GM19372 (cell line): Measurements from ENCODE around the gene UBB.

ENCODE experiments used
- ATAC-seq: cut with Tn5 transposase; IDR thresholded peaks from one replicate; pipeline ENCODE4 v1.9.1; 2021; ENCODE audit warnings: mild to moderate bottlenecking, low read depth, moderate library complexity; ENCODE audit not compliant: unreplicated experiment

The UBB gene

DNA sequence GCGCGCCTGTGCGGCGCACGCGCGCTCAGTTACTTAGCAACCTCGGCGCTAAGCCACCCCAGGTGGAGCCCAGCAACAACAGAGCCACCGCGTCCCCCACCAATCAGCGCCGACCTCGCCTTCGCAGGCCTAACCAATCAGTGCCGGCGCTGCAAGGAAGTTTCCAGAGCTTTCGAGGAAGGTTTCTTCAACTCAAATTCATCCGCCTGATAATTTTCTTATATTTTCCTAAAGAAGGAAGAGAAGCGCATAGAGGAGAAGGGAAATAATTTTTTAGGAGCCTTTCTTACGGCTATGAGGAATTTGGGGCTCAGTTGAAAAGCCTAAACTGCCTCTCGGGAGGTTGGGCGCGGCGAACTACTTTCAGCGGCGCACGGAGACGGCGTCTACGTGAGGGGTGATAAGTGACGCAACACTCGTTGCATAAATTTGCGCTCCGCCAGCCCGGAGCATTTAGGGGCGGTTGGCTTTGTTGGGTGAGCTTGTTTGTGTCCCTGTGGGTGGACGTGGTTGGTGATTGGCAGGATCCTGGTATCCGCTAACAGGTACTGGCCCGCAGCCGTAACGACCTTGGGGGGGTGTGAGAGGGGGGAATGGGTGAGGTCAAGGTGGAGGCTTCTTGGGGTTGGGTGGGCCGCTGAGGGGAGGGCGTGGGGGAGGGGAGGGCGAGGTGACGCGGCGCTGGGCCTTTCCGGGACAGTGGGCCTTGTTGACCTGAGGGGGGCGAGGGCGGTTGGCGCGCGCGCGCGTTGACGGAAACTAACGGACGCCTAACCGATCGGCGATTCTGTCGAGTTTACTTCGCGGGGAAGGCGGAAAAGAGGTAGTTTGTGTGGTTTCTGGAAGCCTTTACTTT, at the start of gene UBB:
TSS of gene UBB (plus strand) at position 452 of the 856 bp plus-strand sequence. CDS start 817 bp downstream, outside the sequence.
- peak; percentile 85 for ATAC-seq

DNA sequence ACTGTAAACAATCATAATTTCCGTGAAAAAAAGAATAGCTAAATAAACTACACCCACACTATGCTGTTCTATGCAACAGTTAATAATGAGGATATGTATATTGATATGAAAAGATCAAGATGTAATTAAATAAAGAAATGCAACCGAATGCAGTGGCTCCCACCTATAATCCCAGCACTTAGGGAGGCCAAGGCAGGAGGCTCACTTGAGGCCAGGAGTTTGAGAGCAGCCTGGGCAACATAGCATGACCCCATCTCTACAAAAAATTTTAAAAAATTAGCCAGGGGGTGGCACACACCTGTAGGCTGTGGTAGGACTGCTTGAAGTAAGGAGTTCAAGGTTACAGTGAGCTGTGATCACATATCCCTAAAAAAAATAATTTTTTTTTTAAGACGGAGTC, 42.5 kb upstream of the UBB start:
- no peak for ATAC-seq

DNA sequence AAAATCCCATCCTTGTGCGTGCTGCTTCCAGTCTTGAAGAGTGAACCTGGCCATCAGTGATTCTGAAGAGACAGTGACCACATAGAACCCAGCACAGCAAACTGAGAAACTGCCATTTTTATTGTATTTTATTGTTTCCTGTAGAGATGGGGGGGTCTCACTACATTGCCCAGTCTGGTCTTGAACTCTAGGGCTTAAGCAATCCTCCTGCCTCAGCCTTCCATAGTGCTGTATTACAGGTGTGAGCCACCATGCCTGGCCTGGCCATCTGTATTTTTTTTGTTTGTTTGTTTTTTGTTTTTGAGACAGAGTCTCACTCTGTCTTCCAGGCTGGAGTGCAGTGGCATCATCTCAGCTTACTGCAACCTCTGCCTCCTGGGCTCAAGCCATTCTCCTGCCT, 41.5 kb upstream of the UBB start:
- no peak for ATAC-seq

DNA sequence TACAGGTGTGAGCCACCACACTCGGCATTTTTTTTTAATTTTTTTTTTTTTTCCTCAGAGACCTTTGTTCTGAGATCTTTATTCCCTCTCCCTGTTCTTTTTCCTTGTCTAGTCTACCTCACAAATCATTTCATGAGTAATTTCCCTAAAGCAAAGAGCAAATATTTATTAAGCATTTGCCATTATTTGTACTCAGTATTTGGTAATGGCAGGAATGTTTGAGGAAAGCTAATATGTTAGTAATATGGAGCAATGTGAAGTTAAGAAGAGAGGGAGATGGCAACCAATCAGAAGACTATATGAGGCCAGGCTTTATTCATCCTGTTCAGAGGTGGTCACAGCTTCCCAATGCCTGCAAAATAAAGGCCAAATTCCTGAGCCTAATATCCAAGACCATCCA, 40.9 kb upstream of the UBB start:
- ATAC-seq: no peak

DNA sequence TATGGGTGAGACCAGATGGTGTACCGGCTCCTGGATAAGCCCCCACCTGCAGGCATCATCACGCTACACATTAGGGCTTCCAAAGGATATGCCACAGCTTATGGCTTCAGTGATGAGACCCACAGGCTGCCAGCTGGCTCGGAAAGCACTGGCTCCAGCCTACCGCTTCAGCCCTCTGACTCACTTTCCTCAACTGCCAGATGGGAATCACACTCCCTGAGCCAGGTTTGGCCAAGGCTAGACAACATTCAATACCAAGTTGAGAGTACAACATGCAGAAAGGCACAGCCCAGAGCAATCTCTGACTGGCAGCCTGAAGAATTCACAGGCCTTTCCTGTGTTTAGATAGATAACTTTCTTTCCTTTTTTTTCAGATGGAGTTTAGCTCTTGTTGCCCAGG, 37.9 kb upstream of the UBB start:
- ATAC-seq: no peak

DNA sequence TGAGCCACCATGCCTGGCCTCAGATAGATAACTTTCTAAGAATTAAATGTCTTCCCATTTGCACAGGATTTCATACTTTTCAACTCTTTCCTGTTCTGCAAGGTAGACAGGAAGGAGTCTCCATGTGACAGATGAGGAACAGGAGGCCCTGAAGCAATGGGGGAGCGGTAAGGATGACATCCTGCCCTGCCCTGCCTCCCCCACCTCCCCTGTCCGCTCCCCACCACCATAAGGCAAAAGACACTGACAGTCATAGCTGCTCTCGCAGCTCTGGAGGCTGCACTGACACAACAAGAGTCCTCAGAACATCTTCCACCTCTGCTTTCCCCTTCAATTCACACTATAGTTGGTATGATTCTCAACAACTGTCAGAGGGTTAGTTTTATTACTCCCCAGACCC, 37.3 kb upstream of the UBB start:
- ATAC-seq: no peak

DNA sequence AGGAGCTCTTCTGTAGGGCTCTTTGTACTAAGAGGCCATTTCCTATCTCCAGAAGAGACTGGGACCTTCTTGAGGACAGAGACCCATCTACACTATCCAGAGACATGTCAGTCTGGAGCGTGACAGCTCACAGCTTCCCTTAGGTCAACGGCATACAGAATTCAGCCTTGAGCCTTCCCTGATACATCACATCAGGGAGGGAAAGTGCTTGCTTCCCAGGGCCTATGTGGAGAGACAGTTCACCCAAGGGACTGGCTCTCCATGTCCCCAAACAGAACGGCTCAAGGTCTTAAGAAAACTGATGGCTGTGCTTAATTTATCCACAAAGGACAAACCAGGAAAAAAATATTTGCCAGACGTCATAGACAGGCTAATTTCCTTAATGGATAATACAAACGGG, 35.3 kb upstream of the UBB start:
- ATAC-seq: no peak

DNA sequence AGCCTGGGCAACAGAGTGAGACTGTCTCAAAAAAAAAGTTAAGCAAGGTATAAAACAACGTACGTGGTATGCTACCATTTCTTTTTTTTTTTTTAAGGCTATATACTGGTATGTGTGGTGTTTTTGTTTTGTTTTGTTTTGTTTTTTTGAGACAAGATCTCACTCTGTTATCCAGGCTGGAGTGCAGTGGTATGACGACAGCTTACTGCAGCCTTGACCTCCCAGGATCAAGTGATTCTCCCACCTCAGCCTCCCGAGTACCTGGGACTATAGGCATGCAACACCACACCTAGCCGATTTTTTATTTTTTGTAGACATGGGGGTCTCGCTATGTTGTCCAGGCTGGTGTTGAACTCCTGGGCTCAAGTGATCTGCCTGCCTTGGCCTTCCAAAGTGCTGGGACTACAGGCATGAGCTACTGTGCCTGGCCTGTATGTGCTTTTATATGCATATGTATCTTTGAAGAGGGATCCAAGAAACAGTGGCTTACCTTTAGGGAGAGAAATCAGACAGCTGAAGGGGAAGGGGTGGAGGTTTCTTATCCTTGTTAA, 34.1 kb upstream of the UBB start:
- ATAC-seq: no peak

DNA sequence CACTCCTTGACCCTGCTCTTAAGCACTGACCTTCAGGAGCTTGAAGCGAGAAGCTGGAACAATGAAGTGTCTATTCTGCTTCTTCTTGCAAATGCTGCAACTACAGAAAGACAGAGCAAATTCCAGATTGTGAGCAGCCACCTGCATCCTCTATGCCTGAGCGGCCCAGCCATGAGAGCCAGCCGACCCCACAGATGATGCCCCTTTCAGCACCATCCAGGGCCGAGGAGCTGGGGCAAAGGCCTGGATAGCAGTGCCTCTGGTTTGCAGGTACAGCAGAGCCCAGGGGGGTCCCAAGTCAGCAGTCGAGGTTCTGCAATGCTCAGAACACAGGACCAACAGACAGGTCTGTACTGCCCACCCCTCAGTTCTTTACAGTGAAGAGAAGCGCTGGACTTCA, 32.3 kb upstream of the UBB start:
- no peak for ATAC-seq

DNA sequence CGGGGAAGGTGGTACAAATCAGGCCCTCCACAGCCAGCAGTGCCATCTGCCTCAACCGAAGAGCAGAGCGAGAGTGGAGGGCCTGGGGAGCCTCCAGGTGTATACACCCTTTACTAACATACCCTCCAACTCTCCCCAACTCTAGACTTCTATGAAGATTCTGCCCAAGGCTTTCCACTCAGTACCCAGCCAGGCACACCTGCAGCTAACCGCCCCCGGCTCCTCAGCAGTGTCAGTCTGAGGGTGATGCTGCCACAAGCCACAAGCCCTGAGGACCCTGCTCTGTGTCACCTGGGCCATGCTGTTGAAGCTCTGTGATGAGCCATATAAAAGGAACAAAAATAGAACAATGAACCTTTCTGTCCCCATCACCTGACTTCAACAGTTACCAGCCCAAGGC, 31.5 kb upstream of the UBB start:
- no peak for ATAC-seq

DNA sequence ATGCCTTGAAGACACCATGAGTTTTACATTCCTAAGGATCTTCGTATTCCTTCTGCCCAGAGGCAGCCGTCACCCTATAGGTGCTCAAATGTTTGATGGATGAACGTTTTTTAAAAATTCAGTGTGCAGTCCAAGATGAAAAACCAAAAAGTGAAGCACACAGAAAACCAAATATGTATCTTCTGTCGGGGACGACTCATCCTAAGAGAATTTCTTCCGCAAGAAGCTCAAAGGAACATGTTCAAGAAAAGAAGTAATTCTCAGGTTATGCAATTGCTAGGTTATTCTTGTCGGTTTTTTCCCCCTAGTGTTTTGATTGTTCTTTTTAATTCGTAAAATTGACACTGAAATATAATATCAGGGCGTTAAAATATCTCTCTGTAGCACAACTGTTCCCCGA, 29.1 kb upstream of the UBB start:
- no peak for ATAC-seq

- ATAC-seq: no peak
These were observed 28.6 kb upstream of the UBB start for GRCh38 chr17:16352303-16352666.

DNA sequence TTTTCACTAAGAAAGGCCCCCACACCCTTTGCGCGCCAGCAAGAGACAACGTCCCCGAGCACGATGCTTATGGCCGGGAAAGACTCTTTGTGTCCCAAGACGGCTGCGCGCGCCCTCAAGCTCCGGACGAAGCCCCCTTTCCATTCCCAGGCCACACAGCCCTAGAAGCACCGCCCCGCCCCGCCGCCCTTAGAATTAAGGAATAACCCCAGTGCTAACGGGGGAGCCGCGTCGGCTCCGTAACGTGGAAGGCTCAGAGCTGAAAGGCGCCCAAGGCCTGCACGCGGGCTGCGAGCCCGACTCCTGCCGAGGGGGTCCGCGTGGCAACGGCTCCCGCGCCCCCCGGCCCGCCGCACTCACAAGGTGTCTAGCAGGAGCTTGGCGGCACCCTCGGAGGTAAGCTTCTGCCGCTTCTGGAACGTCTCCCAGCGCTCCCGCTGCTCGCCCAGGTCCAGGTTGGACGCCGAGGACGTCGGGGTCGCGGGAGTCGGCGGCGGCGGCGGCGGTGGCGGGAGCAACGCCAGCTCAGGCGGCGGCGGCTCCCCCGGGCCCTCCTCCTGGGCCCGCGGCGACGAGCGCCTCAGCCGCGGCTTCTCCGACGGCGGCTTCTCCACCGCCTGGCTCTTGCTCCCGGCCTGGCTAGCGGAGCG, 28.1 kb upstream of the UBB start:
- ATAC-seq: no peak

DNA sequence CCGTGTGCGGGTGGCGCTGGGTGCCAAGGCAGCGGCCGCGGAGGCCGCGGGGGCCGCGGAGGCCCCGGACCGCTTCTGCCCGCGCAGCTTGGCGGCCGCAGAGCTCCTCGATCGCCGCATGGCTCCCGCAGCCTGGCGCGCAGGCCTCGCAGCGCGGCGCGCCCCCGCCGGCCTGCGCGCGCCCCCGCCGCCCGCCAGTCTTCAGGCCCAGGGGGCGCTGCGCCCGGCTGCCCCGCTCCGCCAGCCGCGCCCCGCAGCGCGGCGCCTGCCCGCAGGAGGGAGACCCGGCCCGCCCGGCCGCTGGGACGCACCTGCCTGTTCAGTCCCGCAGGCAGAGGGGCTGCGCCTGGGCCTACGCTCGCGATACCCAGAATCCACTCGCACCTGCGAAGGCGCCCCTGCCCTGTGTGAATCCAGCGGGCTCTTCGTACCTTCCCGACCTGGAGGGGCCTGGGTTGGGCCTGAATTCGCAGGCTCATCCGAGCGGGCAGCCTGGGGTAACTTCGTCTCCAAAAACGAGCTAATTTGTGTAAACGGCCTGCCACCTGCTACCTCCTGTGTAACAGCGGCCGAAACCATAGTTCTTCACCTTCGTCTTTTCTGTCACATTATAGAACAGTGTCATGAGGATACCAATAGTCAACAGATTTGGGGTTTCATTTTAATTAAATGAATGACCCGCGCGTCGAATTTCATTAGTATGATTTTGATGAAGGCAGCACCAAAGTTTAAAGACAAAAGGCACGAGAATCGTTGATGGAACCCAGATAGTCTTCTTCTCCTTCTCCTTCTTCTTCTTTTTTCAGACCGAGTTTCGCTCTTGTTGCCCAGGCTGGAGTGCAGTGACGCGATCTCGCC, 27.3 kb upstream of the UBB start, which contains the start of gene CENPV:
TSS of gene CENPV (minus strand) at position 153 of the 858 bp plus-strand sequence. CDS start at position 120, 33 bp downstream.
- ATAC-seq: no peak

- ATAC-seq: no peak
These were observed 26.3 kb upstream of the UBB start for GRCh38 chr17:16354585-16354984.

DNA sequence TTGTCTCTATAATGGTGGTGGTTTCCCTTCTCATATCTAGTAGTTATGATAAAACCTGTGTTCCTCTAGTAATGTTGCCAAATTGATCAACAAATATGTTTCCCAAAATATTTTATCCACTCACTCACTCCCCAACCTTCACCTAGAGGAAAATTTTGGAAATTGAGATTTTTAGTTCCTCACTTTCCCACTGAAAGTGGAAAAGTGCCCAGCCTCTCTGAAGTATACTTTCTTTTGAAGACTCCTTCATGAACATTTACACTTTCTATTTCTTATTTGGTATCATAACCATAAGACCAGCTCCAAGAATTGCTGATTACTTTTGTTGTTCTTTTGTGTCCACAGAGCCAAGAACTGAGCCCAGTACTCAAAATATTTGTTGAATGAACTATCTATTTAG, 22.5 kb upstream of the UBB start:
- no peak for ATAC-seq

DNA sequence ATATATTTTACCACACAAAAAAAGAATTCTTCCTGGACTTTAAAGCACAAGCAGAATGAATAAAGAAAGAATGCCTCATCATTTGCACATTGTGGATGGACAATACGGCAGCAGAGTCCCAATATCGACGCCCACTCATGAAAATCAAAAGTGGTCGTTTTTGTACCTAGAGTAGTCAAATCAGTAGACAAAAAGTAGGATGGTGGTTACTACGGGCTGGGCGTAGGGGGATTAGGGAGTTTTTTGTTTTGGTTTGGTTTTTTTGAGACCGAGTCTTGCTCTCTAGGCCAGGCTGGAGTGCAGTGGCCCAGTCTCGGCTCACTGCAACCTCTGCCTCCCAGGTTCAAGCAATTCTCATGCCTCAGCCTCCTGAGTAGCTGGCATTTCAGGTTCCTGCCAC, 19.0 kb upstream of the UBB start:
- no peak for ATAC-seq

DNA sequence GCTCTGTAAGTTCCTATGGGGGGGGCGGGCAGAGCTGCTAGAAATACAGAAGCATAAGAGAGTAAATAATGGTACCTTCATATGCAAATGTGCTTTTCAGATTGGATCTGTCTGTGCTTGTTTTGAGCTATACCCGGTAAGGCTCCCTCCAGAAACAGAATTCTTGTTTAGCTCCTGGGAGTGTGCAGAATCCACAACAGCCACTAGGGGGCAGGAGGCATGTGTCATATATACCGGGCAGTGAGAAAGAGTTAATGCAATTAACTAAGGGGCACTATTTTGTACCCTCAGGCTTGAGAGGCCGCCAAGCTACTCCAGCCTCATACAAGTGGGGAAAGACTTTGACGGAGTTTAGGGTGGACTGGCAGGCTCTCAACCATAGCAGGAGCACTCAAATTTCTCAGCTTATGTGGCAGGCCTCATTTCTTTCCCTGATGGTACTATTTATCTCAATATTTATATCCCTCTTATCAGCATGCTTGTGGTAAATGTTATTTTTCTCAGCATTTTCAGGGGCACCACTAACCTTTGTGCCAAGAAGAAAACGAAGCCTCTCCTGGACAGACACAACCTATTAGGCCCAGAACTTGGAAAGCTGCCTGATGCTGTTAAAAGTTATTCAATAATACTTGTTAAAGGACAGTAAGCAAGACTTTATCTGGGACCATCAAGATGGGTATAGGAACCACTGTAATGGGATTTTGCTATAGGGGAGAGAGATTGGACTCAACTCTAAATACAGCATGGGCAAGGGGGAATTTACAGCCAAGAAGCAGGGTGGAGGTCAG, 16.9 kb upstream of the UBB start:
- ATAC-seq: peak; percentile 68

DNA sequence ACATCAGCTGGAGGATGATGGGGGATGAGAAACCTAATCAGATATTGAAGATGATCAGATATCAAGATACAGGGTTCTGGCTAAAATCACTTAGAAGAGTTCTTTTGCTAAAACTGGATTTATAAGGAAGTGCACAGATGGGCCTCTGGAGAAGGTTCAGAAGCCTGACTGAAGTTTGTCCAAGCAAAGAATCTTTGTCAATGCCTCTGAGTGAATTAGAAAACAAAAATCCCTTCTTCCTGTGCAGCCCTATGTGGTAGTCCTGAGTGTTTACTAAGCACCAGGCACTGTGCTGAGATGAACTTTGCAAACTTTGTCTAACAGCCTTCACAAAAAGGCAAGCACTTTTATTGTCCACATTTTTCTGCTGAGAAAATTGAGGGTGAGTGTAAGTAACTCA, 16.3 kb upstream of the UBB start:
- ATAC-seq: no peak

DNA sequence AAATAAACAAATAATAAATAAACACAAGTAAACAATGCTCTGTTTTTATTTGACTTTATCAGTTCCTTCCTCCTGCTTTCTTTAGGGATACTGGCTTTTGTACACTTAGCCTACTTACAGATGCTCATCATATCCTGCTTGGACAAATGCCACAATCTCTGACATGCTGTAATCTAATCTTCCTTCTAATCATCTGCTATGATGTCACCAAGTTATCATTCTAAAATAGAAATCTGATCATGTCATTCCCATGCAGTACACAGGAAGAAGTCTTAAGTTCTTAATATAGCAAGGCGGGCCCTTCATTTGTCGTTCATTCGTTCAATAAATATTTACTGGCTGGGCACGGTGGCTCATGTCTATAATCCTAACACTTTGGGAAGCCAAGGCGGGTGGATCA, 9.1 kb upstream of the UBB start:
- ATAC-seq: no peak
